ENCODE data around the gene ADGRB2.

Gene ADGRB2

DNA sequence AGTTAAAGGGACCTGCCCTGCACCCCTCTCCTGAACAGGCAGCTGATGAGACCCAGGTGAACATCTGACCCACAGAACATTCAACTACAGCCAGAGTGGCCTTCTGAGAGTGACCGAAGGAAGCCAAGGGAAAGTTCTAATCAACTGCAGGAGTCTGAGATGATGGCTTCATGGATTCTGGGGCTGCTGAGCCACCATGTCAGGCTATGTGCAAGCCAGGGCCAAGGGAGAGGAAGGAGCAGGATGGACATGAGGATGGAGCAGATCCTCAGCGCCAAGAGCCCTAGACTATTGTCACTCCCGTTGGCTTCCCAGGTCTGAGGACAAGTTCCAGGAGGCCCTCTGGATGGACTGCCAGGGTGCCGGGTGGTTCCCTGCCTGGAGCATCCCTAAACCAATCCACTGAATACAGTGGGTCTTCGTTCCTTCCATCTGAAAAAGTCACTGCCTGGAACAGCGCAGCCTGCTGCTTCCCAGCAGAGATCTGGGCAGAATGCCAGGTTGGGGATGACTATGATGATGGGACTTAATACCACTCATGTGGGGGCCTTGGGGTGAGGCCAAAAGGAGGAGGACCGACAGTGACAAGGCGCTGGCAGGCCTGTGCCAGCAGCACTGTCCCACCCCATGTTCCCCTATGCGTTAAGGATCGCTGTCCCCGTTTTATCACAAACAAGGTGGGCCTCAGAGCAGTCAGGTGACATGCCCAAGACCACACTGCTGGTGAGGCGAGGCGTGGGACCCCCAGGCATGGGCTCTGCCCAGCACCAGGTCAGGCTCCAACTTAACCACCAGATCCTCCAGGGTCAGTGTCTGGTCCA, 31.9 kb upstream of the ADGRB2 start:
- no peak for FAIRE-seq

DNA sequence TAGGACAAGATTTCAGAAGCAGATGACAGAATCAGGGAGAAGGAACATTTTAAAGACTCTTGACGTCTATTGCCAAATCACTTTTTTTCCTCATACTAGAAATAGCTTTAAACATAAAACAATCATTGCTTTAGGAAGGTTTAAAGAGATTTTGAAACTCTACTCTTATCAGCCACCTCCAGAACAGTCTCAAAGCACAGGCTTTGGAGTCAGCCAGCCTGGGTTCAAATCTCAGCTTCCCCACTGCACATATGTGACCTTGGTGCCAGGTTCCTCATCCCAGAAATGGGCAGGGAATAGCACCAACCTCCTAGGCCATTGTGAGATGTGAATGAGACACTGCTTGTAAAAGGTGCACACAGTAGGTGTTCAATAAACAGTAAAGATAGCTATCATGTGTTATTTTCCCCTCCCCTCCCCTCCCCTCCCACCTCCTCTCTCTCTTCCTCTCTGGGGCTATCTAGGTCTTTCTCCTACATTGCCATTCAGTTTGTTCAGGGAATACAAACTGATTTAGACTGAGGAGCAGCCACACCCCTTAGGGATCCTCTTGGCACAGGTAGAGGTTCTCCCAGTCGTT, 31.0 kb upstream of the ADGRB2 start:
- FAIRE-seq, result no peak

DNA sequence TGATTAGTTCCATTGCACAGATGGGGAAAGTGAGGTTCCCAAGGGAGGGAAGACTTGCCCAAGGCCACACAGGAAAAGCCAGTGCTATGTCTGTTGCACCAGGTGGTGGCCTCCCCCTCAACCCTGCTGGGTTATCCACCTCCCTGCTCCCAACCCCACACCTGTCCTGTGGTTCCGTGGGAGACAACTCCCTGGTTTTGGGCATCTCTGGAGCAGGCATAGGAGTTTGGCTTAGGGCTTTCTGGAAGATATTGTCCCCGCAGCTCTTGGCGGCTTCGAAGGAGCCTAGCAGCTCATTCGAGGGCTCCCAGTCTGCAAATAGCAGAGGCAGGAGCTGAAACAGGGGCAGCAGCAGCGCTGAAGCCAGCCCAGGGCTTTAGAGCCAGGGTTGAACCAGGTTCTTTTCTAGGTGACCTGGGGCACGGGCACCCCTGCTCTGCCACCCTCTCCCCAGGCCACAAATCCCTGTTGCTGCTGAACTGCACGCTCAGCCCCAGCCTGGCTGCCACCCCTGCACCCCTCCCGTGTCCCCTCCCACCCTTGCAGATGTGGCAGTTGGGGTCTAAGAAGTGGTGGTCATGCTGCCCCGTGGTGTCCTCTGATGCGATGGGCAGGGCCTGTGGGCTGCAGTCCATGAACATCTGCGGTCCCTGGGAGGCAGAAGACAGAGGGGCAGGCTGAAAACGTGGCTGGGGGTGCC, 29.6 kb upstream of the ADGRB2 start:
- no peak for FAIRE-seq

DNA sequence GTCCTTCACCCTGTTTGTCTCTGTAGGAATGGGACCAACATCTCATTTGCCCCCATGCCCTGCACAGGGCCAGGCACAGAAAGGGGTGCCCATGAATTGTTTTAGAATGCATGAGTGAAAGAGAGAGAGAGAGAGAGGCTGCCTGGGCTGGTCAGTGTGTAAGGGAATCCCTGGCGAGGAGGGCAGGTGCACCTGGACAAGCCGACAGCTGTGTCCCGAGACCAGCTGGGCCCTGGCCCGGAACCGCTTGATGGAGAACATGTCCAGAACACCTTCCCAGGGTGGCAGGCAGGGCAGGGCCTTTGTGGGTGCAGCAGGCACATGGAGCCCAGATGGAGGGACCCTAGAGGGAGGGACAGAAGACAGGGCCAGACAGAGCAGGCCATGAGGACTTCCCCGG, 28.9 kb upstream of the ADGRB2 start:
- no peak for FAIRE-seq

DNA sequence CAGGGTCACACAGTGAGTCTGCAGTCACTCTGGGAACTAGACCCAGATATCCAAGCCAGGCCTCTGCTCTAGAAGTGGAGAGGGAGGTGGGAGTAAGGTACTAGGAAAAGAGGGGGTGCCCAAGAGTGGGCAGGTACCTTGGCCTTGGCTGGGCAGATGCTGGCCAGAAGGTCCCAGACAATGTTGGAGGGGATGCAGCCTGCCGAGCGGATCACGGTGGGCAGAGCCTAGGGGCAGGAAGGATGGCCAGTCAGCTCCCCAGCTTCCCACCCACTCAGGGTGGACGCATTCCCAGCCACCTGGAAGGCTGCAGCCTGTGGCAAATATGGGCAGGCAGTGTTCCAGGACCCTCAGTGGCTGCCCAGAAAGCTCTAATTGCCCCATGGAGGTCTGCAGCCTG, 28.4 kb upstream of the ADGRB2 start:
- no peak for FAIRE-seq

DNA sequence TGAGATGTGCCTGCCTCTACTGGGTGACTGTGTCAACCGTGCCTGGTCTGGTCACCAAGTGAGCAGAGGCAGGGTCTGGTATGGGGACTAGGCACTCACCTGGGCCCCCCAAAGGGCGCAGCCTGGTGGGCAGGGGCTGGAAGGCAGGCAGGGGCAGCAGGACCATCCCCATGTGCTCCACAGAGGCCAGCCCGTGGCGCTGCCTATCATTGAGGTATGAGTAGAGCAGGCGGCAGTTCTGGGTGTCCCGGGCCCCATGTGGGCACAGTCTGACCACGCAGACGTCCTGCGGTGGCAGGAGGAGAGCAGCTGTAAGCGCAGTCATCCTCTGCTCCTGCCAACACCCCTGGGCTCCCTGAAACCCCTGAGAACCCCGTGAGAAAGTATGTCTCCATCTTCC, 28.0 kb upstream of the ADGRB2 start:
- FAIRE-seq, result no peak

DNA sequence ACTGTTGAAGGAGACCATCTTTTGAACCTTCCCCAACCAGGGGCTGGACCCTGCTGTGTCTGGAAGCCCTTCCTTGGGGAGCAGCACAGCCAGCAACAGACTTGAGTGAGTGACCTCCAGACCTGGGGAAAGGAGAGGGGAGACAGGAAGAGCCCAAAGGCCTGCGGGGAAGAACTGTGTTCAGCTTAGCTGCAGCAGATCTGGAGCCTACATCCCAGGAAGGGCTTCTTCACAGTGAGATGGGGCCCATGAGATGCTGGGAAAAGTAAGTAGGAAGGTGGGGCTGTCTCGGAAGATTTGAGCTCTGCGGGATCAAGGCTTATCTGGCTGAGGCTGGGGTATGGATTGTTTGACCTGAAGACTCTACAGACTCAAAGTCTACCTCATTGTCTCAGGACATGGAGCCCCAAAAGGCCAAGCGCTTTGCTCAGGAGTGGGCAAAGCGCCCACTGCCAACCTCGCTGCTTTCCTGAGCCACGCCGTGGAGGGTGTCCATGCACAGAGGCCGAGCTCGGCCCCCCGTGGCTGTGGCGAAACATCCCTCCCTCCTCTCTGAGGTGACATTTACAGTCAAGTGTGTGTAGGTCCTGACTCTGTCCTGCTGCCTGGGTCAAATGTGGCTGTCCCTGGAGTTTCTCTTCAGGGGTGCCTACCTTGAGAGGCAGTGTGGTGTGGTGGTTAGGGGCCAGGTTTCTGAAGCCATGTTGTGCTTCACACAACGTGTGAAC, 27.2 kb upstream of the ADGRB2 start:
- FAIRE-seq, result no peak

DNA sequence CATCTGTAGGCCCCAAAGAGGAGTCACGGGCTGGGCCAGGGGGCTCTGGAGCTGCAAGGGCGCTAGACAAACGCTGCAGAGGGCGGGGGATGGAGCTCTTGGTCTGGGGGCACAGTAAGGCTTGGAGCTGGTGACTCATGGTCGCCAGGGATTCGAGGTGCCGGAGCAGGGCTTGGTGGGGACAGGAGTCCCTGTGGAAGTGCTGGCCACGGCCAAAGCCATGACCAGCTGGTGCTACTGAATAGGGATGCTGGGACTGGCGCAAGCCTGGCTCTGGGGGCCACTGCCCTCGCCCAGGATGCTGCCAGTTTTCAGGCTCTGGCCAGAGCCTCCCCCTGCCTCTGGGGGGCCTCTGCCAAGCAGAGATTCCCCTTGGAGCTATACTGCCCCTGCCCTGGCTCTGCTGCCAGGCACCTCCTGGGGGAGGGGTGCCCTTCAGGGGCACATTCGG, 26.5 kb upstream of the ADGRB2 start:
- no peak for FAIRE-seq

DNA sequence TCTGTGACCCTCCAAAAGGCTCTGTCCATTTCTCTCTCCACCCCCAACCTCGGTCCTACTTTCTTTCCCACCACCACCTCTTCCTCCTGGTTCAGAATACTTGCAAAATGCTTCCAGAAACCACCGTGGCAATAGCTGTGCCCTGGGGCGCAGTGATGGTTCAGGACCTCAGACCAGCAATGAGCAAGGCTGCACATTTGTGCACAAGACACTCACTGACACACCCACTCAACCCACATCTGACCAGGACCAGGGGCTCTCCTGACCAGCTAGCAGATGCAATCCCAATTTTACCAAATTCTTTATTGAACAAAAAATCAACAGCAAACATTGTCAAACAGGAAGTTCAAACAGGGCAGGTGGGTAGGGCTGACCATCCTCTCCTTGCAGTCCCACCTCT, 26.0 kb upstream of the ADGRB2 start:
- FAIRE-seq, result no peak

DNA sequence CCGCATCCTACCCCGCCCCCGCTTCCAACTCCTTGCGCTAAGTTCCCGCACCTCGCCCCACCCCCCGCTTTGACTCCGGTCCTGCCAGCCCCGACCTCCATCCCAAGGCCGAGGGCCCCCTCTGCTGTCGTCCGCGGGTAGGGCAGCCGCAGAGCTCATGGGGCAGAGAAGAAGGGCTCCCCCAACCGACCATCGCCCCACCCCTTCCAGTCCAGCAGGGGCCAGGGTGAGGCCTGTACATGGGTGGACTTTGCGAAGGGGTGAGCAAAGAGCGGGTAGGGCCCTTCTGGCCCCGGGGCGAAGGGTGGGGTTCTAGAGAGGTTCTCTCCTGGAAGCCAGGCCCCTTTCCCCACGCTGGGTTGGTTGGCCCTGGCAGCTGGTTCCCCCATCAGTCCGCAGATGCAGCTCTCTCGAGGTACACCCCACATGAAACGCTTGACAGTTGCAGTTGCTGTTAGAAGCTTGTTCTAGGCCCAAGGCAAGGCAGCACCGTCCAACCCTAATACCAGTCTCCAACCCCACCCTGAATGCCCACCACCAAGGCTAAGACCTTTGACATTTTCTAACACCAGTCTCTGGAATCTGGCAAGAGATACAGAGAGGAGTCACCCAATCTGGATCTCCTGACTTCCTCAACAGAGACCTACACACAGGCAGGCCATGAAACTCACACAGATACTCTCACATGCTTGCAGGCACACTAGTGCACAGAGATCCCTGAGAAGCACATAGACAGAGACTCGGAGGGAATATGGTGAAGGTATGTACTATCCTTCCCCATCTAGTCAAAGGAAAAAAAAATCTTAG, 25.3 kb upstream of the ADGRB2 start:
- no peak for FAIRE-seq

DNA sequence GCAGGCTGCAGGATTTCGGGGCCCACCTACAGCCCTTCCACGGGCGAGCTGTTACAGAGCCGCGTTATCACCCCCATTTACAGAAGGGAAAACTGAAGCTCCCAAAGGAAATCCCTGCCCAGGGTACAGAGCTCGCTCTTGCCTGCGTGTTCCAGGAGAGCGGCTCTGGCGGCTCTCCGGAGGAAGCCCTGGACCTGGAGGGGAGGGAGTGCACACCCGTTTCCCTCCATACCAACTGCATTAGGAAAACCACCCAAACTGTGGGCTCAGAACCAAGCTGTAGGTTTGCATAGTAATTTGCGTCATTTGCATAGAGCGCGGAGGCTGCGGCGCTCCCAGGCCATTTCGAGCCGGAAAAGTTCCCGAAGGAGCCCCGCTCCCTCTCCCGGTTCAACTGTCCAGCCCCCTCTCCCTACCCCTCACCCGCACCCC, 24.7 kb upstream of the ADGRB2 start:
- no peak for FAIRE-seq

DNA sequence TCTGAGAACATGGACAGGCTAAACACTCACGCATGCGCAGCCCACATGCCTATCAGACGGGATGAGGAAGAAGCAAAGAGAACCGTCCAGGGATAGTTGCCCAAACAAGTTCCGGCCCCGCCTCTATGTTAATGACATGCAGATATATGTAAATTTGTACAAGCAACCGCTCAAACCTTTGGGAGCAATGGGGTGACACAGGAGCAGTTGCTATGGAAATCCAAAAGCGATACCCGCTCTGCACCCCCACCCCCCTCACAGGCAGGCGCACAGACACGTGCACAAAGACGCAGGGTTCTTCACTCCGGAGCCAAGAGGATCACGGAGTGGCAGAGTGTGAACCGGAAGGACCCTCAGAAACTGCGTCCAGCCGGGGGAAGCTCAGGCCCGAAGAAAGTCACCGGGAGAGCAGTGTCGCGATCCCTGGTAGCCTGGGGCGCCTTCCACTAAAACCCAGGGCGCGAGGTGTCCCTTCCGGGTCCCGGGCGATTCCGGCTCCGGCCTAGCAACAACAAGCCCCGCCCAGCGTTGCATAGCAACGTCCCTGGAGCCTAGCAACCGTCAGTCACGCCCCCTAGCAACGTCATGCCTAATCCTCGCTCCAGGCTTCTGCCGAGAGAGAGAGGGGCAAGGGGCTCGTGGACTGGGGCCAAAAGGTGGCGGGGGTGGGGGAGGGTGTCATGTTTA, 24.1 kb upstream of the ADGRB2 start:
- FAIRE-seq, result peak; percentile 34

DNA sequence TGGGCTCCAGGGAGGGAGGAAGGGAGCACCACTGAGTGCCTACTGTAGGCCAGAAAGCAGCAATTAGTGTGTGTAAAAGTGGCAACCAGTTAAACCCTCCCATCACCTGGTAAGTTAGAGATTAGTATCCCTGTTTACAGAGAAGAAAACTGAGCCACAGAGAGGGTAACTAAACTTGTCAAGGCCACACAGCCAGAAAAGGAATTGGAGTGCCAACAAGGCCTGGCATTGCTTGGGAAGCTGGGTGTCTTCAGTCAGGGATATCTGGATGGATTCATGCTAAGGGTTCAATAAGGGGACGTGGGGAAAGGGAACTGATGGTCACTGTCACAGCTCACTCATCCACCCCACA, 23.6 kb upstream of the ADGRB2 start:
- no peak for FAIRE-seq

DNA sequence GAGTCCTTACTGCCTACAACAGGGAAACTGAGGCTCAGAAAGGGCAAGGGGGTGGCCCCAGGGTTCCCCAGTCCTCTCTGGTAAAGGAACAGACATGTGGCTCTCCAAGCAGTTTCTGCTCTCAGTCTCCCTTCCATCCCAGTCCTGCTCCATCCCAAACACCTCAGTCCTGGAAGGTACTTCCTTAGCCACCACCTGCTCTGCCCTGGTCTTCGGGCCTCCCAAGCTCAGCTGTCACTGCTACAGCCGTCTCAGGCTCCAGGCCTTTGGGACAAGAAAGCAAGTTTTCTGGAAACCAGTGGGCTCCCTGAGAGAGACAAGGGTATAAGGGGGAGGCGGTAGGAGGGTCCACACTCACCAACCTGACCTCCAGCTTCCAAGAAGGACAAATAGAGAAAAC, 23.1 kb upstream of the ADGRB2 start:
- FAIRE-seq, result no peak

DNA sequence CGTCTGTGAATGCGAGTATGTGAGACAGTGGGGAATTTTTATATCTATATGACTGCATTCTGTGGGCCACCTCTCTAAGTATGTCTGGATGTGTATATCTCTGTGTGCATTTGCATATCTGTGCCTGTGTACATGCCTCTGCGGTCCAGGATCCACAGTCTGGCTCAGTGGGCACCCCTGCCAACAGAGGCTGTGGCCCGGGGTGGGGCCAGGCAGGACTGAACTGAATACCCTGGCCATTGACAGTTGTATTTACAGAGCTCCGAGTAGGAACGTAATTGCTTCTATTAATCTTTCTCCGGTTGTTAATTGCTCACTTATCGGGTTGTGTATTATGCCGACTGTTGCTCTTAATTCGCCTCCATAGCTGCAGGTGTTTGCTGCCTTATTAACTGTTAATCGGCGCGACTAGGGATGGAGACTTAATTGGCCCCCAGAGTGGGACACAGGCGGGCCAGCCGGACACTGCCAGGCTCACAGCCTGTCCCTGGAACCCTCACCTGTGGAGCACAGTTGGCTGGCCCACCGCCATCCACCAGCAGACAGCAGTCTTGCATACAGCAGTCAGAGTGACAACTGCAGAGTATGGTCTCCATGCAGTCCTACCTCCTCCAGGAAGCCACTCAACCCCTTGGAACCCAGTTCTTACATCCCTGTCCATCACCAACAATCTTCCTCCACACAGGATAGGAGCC, 22.4 kb upstream of the ADGRB2 start:
- no peak for FAIRE-seq

DNA sequence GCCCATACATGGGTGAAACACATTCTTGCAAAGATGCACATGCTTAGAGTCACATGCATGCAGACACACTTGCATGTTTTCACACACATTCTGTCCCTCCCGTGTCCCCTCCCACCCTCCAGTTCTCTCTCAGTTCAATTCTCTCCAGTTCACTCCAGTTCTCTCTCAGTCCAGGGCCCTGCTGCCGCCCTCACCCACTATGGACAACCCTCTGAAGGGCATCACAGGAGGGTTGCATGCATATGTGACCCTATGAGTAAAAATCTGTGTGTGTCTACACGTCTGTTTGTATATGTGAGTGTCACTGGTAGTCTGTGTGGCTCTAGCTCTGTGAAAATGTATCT, 21.8 kb upstream of the ADGRB2 start:
- FAIRE-seq, result no peak

DNA sequence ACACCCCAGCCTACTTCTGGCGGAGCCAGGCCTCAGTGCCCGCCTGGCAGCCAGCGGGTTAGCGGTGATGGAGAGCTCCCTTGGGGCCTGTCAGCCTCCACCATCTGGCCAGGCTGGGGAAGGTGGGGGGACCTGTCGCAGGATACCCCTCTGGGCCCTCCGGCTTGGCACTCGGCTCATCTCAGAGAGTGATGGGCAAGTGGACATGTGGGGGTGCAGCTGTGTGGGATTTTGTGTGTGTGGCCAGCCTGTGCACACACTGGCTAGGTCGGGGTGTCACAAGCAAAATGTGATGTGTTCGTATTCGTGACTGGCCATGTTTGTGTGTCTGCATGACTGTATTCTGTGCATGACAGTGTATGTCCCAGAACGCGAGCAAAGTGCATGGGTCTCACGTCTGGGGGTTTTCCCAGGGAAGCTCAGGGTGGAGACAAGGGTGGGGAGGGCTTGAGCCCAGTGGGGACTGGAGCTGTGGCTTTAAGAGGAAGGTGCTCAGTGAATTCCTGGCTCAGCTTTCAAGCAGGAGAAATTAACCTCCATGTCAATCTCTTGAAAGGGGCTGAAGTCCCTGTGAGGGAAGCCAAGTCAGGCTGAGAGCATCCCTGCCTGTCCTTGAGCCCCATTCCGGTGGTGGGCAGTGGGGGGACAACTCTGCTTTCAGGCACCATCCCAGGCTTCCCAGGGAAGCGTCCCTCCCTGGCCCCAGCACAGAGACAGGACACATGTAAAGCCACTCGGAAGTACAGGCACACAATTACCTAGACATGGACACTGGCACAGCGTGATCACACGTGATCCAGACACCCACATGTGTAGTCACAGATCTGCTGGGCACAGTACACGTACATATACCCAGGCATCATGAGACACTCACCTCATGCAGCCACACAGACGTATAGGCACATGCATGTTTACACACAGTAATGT, 21.1 kb upstream of the ADGRB2 start:
- no peak for FAIRE-seq

DNA sequence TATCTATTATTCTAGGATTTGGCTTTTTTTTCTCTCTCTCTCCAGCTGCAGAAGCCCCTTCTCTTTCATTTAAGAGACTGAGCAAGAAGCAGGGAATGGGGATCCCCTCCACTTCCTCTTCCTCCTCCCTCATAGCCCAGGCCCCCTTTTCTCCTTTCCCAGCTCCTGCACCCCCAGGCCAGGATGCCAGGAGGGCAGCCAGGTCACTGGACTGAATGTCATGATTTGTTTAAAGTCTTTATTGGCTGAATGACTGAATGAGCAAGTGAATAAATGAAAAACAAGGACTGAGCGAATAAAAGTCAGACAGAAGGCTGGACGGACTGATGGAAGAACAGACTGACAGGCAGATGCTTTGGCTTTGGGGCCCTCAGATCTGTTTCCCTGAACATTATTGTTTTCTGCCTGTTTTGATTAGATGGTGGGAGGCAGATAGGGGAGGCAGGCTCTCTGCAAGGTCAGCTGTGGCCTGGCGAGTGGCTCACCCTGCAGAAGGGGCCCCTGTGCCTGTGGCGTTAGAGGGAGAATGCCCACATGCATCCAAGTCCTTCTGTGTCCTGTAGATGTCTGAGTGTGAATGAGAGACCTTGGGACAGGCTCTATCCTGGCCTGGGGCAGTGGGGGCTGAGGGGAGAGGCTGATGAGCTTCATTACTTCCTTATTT, 20.3 kb upstream of the ADGRB2 start:
- FAIRE-seq, result no peak

DNA sequence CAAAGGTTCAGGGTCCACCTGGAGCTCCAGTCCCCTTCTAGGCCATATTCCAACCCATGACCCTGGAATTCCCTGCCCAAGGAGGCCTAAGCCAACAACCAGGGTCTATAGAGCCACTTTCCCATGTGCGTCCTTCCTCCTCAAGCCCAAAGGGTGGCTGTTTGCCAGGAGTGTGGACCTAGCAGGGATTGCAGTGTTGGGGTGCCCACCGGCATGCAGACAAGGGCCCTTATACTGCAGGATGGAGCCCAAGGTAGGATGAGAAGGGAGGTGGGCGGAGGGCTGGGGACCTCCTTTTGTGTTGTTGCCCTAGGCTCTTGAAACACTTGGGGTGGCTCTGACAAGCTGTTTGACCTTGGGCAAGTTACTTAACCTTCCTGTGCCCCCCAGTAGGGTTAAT, 19.7 kb upstream of the ADGRB2 start:
- no peak for FAIRE-seq

Measured in TTC549 (cell line).